ENCODE results near the gene ZG16. TPM values are rescaled to one million over a fixed set of nuclear protein-coding genes. Genes with fewer than 3 reads are reported as not detected.

Gene ZG16
- total and polyA plus RNA-seq, 5 donors: not detected

DNA sequence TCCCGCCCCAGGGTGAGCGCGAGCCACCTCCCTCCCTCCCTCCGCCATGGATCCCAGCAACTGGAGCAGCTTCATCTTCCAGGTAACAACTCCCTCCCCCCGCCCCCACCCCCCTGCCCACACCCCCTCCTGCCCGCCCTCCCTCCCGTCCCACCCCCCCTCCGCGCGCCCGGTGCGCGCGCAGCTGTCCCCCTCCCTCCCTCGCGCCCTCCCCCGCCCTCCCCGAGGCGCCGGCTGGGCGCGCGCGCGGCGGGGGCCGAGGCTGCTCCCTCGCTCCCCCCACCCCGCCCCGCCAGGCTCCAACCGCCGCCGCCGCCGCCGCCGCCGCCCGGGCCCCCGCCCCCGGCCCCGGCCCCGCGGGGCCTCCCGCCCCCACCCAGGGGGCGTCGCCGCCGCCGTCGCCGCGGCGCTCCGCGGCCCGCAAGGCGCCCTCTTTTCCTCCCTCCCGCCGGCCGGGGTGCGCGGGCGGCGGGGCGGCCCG is 28.1 kb downstream of the ZG16 start, which contains the start of gene MAZ:
Gene MAZ (plus strand): TSS at position 431 of the 481 bp plus-strand sequence. CDS start 173 bp downstream, outside the sequence.
- WGBS: 1% methylated on average over 56 of the region's 67 CpGs
- Histone ChIP-seq H3K27ac (ENCODE audit: low read length) (peak within 1 kb of the TSS; percentile 89), H3K4me3 (ENCODE audit: low read length) (peak within 1 kb of the TSS; percentile 91), H3K9me3 (ENCODE audit: control insufficient read depth, low read length) (no peaks in the 10 kb centered on the region), H3K4me1 (ENCODE audit: control insufficient read depth, insufficient read depth, low read length) (peaks cover 2% of the 10 kb centered on the region), H3K27me3 (ENCODE audit: control insufficient read depth, insufficient read depth) (no peaks in the 10 kb centered on the region)
- intact Hi-C loops (cut with DNase I): no loop called here
- no peak for DNase-seq
- ATAC-seq: no peak

DNA sequence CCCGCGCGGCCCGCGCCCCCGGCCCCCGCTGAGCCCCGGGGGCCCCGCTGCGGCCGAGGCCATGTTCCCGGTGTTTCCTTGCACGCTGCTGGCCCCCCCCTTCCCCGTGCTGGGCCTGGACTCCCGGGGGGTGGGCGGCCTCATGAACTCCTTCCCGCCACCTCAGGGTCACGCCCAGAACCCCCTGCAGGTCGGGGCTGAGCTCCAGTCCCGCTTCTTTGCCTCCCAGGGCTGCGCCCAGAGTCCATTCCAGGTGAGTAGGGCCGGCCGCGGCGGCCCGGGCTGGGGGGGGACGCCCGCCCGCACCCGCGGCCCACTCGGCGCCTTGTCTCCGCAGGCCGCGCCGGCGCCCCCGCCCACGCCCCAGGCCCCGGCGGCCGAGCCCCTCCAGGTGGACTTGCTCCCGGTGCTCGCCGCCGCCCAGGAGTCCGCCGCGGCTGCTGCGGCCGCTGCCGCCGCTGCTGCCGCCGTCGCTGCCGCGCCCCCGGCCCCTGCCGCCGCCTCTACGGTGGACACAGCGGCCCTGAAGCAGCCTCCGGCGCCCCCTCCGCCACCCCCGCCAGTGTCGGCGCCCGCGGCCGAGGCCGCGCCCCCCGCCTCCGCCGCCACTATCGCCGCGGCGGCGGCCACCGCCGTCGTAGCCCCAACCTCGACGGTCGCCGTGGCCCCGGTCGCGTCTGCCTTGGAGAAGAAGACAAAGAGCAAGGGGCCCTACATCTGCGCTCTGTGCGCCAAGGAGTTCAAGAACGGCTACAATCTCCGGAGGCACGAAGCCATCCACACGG is 28.8 kb downstream of the ZG16 start:
- Histone ChIP-seq H3K4me3 (ENCODE audit: low read length) (peak overlapping the region; percentile 91), H3K4me1 (ENCODE audit: control insufficient read depth, insufficient read depth, low read length) (peaks cover 2% of the 10 kb centered on the region), H3K9me3 (ENCODE audit: control insufficient read depth, low read length) (no peaks in the 10 kb centered on the region), H3K27ac (ENCODE audit: low read length) (peak overlapping the region; percentile 85), H3K27me3 (ENCODE audit: control insufficient read depth, insufficient read depth) (no peaks in the 10 kb centered on the region)
- intact Hi-C loops (cut with DNase I): no loop called here
- 2% methylated on average over 99 of the region's 99 CpGs for WGBS
- DNase-seq (peak; percentile 63 to 87 (median 85)), ATAC-seq (no peak)

DNA sequence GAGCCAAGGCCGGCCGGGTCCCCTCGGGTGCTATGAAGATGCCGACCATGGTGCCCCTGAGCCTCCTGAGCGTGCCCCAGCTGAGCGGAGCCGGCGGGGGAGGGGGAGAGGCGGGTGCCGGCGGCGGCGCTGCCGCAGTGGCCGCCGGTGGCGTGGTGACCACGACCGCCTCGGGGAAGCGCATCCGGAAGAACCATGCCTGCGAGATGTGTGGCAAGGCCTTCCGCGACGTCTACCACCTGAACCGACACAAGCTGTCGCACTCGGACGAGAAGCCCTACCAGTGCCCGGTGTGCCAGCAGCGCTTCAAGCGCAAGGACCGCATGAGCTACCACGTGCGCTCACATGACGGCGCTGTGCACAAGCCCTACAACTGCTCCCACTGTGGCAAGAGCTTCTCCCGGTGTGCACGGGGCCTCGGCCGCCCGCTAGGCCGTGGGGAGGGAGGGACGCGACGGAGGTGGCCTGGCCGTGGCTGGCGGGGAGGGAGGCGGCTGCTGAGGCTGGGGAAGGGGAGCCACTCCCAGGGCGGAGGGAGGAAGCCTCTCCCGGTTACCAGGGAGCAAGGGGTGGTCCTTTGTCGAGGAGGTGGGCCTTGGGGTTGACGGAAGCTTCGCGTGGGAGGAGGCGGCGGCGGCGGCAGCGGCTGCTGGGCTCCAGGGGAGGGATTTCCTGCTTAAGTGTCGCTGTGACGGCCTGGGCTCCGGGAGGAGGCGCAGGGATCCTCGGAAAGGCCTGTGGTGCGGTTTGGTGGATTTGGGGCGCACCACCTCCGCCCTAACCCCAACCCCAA is 29.6 kb downstream of the ZG16 start:
- Histone ChIP-seq H3K4me1 (ENCODE audit: control insufficient read depth, insufficient read depth, low read length) (peaks cover 2% of the 10 kb centered on the region), H3K27ac (ENCODE audit: low read length) (peak overlapping the region; percentile 85), H3K27me3 (ENCODE audit: control insufficient read depth, insufficient read depth) (no peaks in the 10 kb centered on the region), H3K4me3 (ENCODE audit: low read length) (peak overlapping the region; percentile 91), H3K9me3 (ENCODE audit: control insufficient read depth, low read length) (no peaks in the 10 kb centered on the region)
- WGBS: 1% methylated on average over 69 of the region's 69 CpGs
- DNase-seq: peak; percentile 94 to 97 (median 96)
- intact Hi-C loops (cut with DNase I): no loop called here
- ATAC-seq: peak; percentile 46 to 65

GRCh38 chr16:29808219-29808900 is 30.3 kb downstream of the ZG16 start:
- peak overlapping the region; percentile 85 for H3K27ac ChIP-seq (ENCODE audit: low read length)
- ATAC-seq (no peak), DNase-seq (peak; percentile 35 to 76 (median 69))
- WGBS: 37% methylated on average over 25 of the region's 25 CpGs
- intact Hi-C loops (cut with DNase I): no loop called here
- peaks cover 2% of the 10 kb centered on the region for H3K4me1 ChIP-seq (ENCODE audit: control insufficient read depth, insufficient read depth, low read length)
- peak overlapping the region; percentile 27 for H3K4me3 ChIP-seq (ENCODE audit: low read length)
- H3K9me3 ChIP-seq (ENCODE audit: control insufficient read depth, low read length): no peaks in the 10 kb centered on the region
- no peaks in the 10 kb centered on the region for H3K27me3 ChIP-seq (ENCODE audit: control insufficient read depth, insufficient read depth)

DNA sequence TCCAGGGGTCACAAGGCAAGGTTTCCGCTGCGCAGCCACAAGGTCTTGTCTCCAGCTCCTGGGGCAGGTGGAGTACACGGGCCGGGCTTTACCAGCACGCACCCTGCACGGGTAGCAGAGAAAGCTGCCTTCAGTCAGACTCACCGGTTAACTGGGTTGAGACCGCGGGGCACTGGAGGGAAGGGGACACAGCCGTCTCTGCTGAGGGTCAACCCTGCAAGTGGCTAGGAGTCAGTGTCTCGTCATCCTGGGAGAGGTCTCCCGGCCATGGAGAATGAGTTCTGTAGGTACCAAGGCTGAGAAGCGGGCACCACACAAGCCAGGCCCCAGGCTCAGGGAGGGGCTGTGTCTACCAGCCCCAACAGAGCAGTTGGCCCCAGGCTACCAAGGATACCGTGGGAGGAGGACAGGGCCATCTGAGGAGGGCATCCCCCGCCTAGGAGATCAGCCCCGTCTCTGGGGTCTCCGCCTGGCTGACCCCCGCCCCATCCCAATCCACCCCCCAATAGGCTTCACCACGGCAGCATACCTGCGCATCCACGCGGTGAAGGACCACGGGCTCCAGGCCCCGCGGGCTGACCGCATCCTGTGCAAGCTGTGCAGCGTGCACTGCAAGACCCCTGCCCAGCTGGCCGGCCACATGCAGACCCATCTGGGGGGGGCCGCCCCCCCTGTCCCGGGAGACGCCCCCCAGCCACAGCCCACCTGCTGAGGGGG is 31.1 kb downstream of the ZG16 start:
- Histone ChIP-seq H3K4me1 (ENCODE audit: control insufficient read depth, insufficient read depth, low read length) (peaks cover 2% of the 10 kb centered on the region), H3K27me3 (ENCODE audit: control insufficient read depth, insufficient read depth) (no peaks in the 10 kb centered on the region), H3K27ac (ENCODE audit: low read length) (no peak overlapping the region), H3K4me3 (ENCODE audit: low read length) (no peak overlapping the region), H3K9me3 (ENCODE audit: control insufficient read depth, low read length) (no peaks in the 10 kb centered on the region)
- peak; percentile 40 to 74 (median 72) for DNase-seq
- WGBS: 75% methylated on average over 31 of the region's 31 CpGs
- intact Hi-C loops (cut with DNase I): no loop called here
- no peak for ATAC-seq

- Histone ChIP-seq H3K27me3 (ENCODE audit: control insufficient read depth, insufficient read depth) (no peaks in the 10 kb centered on the region), H3K27ac (ENCODE audit: low read length) (peak overlapping the region; percentile 63), H3K4me1 (ENCODE audit: control insufficient read depth, insufficient read depth, low read length) (peaks cover 2% of the 10 kb centered on the region), H3K4me3 (ENCODE audit: low read length) (no peak overlapping the region), H3K9me3 (ENCODE audit: control insufficient read depth, low read length) (no peaks in the 10 kb centered on the region)
- intact Hi-C loops (cut with DNase I): loop anchor here in 2 of 4 donors (2.0 to 10.0 kb wide), 2 partner anchors 19 to 185 kb away; partner anchors contain the start of genes HIRIP3 (in 1 of the 2), INO80E (in 1 of the 2) and KIF22 (in 1 of the 2)
- DNase-seq (peak in 2 of 3 donors; percentile 71 to 73), ATAC-seq (no peak)
- WGBS: 42% methylated on average over 23 of the region's 23 CpGs
Observed at GRCh38 chr16:29809850-29810698, 32.0 kb downstream of the ZG16 start.

DNA sequence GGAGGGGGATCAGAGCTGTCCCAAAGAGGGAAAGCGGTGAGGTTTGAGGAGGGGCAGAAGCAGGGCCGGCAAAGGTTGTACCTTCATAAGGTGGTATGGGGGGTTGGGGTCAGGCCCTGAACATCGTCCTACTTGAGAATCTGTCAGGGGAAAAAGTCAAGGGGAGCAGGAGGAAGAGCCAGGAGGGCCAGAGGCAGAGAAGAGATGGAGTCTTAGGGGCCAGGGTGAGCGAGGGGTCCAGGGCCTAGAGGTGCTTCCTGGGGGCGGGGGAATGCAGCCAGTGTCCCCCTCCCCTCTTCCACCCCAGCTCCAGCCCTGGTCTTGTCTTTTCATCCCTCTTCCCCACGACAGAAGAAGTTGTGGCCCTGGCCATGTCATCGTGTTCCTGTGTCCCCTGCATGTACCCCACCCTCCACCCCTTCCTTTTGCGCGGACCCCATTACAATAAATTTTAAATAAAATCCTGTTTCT is 32.7 kb downstream of the ZG16 start:
- H3K27ac ChIP-seq (ENCODE audit: low read length): peak overlapping the region; percentile 63
- ATAC-seq (no peak), DNase-seq (peak in 1 of 3 donors; percentile 41)
- H3K9me3 ChIP-seq (ENCODE audit: control insufficient read depth, low read length): no peaks in the 10 kb centered on the region
- no peak overlapping the region for H3K4me3 ChIP-seq (ENCODE audit: low read length)
- H3K27me3 ChIP-seq (ENCODE audit: control insufficient read depth, insufficient read depth): no peaks in the 10 kb centered on the region
- H3K4me1 ChIP-seq (ENCODE audit: control insufficient read depth, insufficient read depth, low read length): peaks cover 2% of the 10 kb centered on the region
- WGBS: 22% methylated on average over 9 of the region's 9 CpGs
- intact Hi-C loops (cut with DNase I): loop anchor here in 2 of 4 donors (2.0 to 10.0 kb wide), 2 partner anchors 20 to 184 kb away; partner anchors contain the start of genes HIRIP3 (in 1 of the 2), INO80E (in 1 of the 2) and KIF22 (in 1 of the 2)

- ATAC-seq (peak; percentile 76 to 79), DNase-seq (peak; percentile 98 to 99 (median 98))
- peak overlapping the region; percentile 89 for H3K27ac ChIP-seq (ENCODE audit: low read length)
- no peaks in the 10 kb centered on the region for H3K27me3 ChIP-seq (ENCODE audit: control insufficient read depth, insufficient read depth)
- peak overlapping the region; percentile 44 for H3K4me3 ChIP-seq (ENCODE audit: low read length)
- intact Hi-C loops (cut with DNase I): loop anchor here in 2 of 4 donors (2.0 to 10.0 kb wide), 2 partner anchors 21 to 183 kb away; partner anchors contain the start of genes HIRIP3 (in 1 of the 2), INO80E (in 1 of the 2) and KIF22 (in 1 of the 2)
- H3K4me1 ChIP-seq (ENCODE audit: control insufficient read depth, insufficient read depth, low read length): peaks cover 2% of the 10 kb centered on the region
- WGBS: under 1% methylated on average over 31 of the region's 31 CpGs
- H3K9me3 ChIP-seq (ENCODE audit: control insufficient read depth, low read length): no peaks in the 10 kb centered on the region
Observed at GRCh38 chr16:29811170-29811895, 33.3 kb downstream of the ZG16 start.

All from right cardiac atrium (tissue), 5 donors.